ENCODE results near the gene SRF.

- TF ChIP-seq MAX (IDR thresholded peaks at IDR 0.05) (no peak), ZBTB33 (IDR thresholded peaks at IDR 0.05) (no peak), CTCF (IDR thresholded peaks at IDR 0.05; ENCODE audit: low read depth, low read length, missing input control) (no peak), REST (IDR thresholded peaks at IDR 0.05) (no peak), RAD21 (IDR thresholded peaks at IDR 0.05) (no peak), YY1 (IDR thresholded peaks at IDR 0.05) (no peak)
These were observed 55.3 kb downstream of the SRF start for GRCh38 chr6:43226192-43226851.

All from liver (tissue), 3 donors.